Colonic mucosa (tissue), 4 donors: ENCODE measurements around the gene TBC1D8. TPM values are rescaled to one million over a fixed set of nuclear protein-coding genes. Genes with fewer than 3 reads are reported as not detected.
"Not testable (repeated sequence)": the region's sequence is repeated elsewhere in the genome, so short reads cannot be mapped to it uniquely, and the experiment has no call there.

Experiments used
- DNase-seq: peaks from one replicate; pipeline ENCODE4 v3.0.0-alpha.2; 2020
- H3K27ac ChIP-seq: fragments of 200-600 bp; one replicate; pipeline ENCODE4 v1.8.0; 2021
- H3K27me3 ChIP-seq: fragments of 200-600 bp; one replicate; pipeline ENCODE4 v1.8.0; 2021
- H3K36me3 ChIP-seq: fragments of 200-600 bp; one replicate; pipeline ENCODE4 v1.8.0; 2021
- H3K4me1 ChIP-seq: fragments of 200-600 bp; one replicate; pipeline ENCODE4 v1.8.0; 2021; ENCODE audit warnings: mild to moderate bottlenecking
- H3K4me3 ChIP-seq: fragments of 200-600 bp; one replicate; pipeline ENCODE4 v1.8.0; 2021
- H3K9ac ChIP-seq, 2 donors: one replicate each; pipeline ENCODE4 v1.7.0; 2013; ENCODE audit warnings: control low read depth in 2 of 2, low read depth in 2 of 2, low read length in 2 of 2
- H3K9me3 ChIP-seq: fragments of 200-600 bp; one replicate; pipeline ENCODE4 v1.8.0; 2021
- CTCF ChIP-seq: fragments of 200-600 bp; IDR thresholded peaks from one replicate; pipeline ENCODE4 v1.8.0; 2022; ENCODE audit warnings: antibody characterized with exemption, mild to moderate bottlenecking
- intact Hi-C: fragments of 100-400 bp; cut with DNase I; formaldehyde crosslinking; loops from one replicate; pipeline ENCODE4 v1.14.1; 2022
- total RNA-seq, 2 donors: library from RNA; stranded (reverse); fragmentation: NEBNext Ultra II Directional in 1 of 2; extraction: Animal tissue kit (Norgen Biotek cat#: 25700) in 1 of 2; gene quantifications; one replicate each; pipeline ENCODE4 v1.2.1, GENCODE V29; 2021
- donor health status: healthy.
- donor health status: DM: no; HTN: no; CAD: no.
- donor health status: DM: no; HTN: no; CAD: no.

TBC1D8 gene
- total RNA-seq, 2 donors from 2014 or later = 10.3 to 11.8 TPM

GRCh38 chr2:101173707-101174295 lies 22.6 kb upstream of the TBC1D8 start:
- Histone ChIP-seq H3K4me1 (no peaks in the 10 kb centered on the region), H3K9ac (no peak overlapping the region), H3K9me3 (no peaks in the 10 kb centered on the region), H3K36me3 (no peaks in the 10 kb centered on the region), H3K27me3 (no peaks in the 10 kb centered on the region), H3K27ac (no peak overlapping the region), H3K4me3 (no peak overlapping the region)
- TF ChIP-seq CTCF = no peak
- peak; percentile 48 for DNase-seq
- intact Hi-C loops = no loop called here

- H3K9ac ChIP-seq, H3K4me3 ChIP-seq, DNase-seq, H3K4me1 ChIP-seq, H3K27me3 ChIP-seq, H3K9me3 ChIP-seq, H3K36me3 ChIP-seq, intact Hi-C loops, H3K27ac ChIP-seq: not testable (repeated sequence)
Measured at GRCh38 chr2:101169822-101170221, 18.6 kb upstream of the TBC1D8 start.

- H3K27ac ChIP-seq = no peak overlapping the region
- H3K9me3 ChIP-seq = no peaks in the 10 kb centered on the region
- no peak for TF ChIP-seq CTCF
- H3K9ac ChIP-seq = no peak overlapping the region
- no peak for DNase-seq
- H3K36me3 ChIP-seq = no peaks in the 10 kb centered on the region
- H3K27me3 ChIP-seq = no peaks in the 10 kb centered on the region
- H3K4me3 ChIP-seq = no peak overlapping the region
- intact Hi-C loops = no loop called here
- no peaks in the 10 kb centered on the region for H3K4me1 ChIP-seq
Measured at GRCh38 chr2:101168706-101169105, 17.5 kb upstream of the TBC1D8 start.

DNA sequence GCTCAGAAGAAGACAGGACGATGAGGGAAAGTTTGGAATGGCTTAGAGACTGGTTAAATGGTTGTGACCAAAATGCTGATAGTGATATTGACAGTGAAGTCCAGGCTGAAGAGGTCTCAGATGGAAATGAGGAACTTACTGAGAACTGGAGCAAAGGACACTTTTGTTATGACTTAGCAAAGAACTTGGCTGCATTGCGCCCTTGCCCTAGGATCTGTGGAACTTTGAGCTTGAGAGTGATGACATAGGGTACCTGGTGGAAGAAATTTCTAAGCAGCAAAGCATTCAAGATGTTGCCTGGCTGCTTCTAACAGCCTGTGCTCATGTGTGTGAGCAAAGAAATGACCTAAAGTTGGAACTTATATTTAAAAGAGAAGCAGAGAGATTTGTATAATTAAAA lies 16.4 kb upstream of the TBC1D8 start:
- H3K27ac ChIP-seq, H3K36me3 ChIP-seq, H3K9ac ChIP-seq, H3K4me3 ChIP-seq, H3K4me1 ChIP-seq, H3K27me3 ChIP-seq, H3K9me3 ChIP-seq, DNase-seq, intact Hi-C loops: not testable (repeated sequence)

GRCh38 chr2:101164021-101164420 lies 12.8 kb upstream of the TBC1D8 start:
- Histone ChIP-seq H3K27me3 (no peaks in the 10 kb centered on the region), H3K4me3 (no peak overlapping the region), H3K36me3 (no peaks in the 10 kb centered on the region), H3K9me3 (no peaks in the 10 kb centered on the region), H3K9ac (no peak overlapping the region), H3K27ac (no peak overlapping the region), H3K4me1 (no peaks in the 10 kb centered on the region)
- DNase-seq = no peak
- no peak for TF ChIP-seq CTCF
- intact Hi-C loops = no loop called here

DNA sequence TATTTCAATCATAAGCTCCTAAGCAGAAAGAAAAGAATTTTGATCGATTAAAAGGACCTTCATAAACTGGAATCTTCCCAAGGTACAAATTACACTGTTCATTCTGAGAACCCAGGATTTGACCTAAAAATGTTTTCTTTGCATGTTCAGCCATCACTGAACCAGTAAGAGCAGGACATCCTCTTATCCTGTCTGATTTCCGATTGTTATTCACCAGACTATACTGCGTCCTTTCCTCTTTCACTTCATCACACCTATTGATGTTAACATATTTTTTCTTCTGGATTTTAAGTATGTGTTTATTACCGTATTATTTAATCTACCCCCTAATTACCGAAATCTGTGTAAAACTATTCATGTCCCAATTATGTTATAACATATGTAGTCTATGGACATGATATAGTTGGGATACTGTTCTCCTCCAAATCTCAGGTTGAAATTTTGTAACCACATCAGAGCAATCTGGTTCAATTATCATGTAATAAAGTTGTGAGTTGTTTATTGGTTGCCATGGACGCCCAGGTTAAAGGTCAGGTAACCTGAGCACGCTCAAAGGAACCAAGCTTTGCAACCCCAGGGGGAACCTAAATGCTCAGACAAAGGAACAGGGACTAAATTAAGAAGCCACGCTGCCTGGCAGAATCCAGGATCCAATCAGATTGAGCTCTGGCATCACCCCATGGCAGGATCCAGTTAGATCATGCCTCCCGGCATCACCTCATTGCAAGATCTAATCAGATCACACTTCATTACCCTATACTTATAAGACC lies 11.6 kb upstream of the TBC1D8 start:
- no peak for TF ChIP-seq CTCF
- Histone ChIP-seq H3K9me3 (no peaks in the 10 kb centered on the region), H3K27ac (no peak overlapping the region), H3K27me3 (no peaks in the 10 kb centered on the region), H3K9ac (no peak overlapping the region), H3K36me3 (no peaks in the 10 kb centered on the region), H3K4me1 (no peaks in the 10 kb centered on the region), H3K4me3 (no peak overlapping the region)
- DNase-seq = peak; percentile 64
- intact Hi-C loops = no loop called here
